ENCODE results near the gene ADK. TPM values are rescaled to one million over a fixed set of nuclear protein-coding genes. Genes with fewer than 3 reads are reported as not detected.

ADK gene
- total and polyA plus RNA-seq, 2 donors (not counting 3 experiments of a cell fraction or from before 2014, with no cell fraction given), result 11.7 to 46.5 TPM

DNA sequence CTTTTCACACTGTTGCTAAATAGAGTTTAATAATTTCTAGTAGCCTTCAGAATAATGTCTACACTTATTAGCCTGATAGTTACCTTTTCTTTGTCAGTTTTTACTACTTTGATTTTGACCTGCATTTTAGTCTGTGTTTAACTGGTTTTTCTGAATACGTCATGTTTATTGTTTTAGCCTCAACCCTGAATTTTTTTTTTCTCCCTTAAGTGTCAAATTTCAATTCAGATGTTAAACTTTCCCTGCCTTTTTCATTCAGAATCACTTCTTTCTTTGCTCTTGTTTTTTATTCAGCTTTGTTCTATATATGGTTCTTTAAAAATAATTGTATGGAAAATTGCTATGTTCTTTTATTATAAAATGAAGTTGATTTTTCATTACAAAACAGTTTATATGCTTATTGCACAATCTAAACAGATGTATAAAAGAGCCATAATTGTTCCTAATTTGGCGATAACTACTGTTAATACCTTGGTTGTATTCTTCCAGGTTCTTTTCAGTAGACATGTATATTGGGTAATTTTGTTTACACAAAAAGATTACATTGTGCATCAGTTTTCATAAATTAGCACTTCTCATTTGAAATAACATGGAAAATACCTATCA, 159.7 kb downstream of the ADK start:
- Histone ChIP-seq H3K9me3 (replicated peaks; ENCODE audit: control insufficient read depth, insufficient read depth, low read length) (no peaks in the 10 kb centered on the region), H3K4me3 (replicated peaks in 1 of 3; ENCODE audit: insufficient read depth in 1 of 3, low read depth in 1 of 3, low read length in 3 of 3) (no peak overlapping the region), H3K9ac (replicated peaks; ENCODE audit: extremely low read depth, insufficient read depth, low read length) (no peak overlapping the region), H3K27me3 (ENCODE audit: control insufficient read depth in 2 of 2, insufficient read depth in 2 of 2, low read length in 2 of 2) (no peaks in the 10 kb centered on the region), H4K20me1 (replicated peaks; ENCODE audit: control insufficient read depth, extremely low read depth, insufficient read depth, low read length) (no peaks in the 10 kb centered on the region), H3K36me3 (ENCODE audit: control insufficient read depth in 2 of 2, extremely low read depth in 1 of 2, insufficient read depth in 2 of 2, low read length in 2 of 2) (no peaks in the 10 kb centered on the region), H3K9me1 (replicated peaks; ENCODE audit: control insufficient read depth, extremely low read depth, insufficient read depth, low read length) (no peaks in the 10 kb centered on the region), H3K79me2 (ENCODE audit: control insufficient read depth, insufficient read depth, low read length) (peaks cover 29% of the 10 kb centered on the region), H3K27ac (ENCODE audit: insufficient read depth, low read depth, low read length) (no peak overlapping the region), H2AFZ (ENCODE audit: low read depth, low read length) (no peak overlapping the region), H3K4me2 (ENCODE audit: insufficient read depth, low read length) (no peak overlapping the region), H3K4me1 (ENCODE audit: control insufficient read depth, extremely low read depth, insufficient read depth, low read length) (no peaks in the 10 kb centered on the region)
- BruUV-seq (replicated peaks), result no TSS peak
- dilution Hi-C loops (cut with MboI; ENCODE audit: extremely low pct_ligation_motif_present, low sequenced_read_pairs), result no loop called here
- intact Hi-C loops (cut with micrococcal nuclease), result no loop called here
- ChIA-PET CTCF (interaction anchor here (1.0 kb wide), 1 partner anchor 9 kb away, joined by 3 read pairs; no protein-coding TSS in a partner anchor), POLR2A (no interaction called here)
- DNase-seq (ENCODE audit: low read depth, low spot score), result no peak
- no peak for FAIRE-seq
- no peak for TF ChIP-seq FOS (IDR thresholded peaks at IDR 0.05; ENCODE audit: borderline replicate concordance, insufficient read depth, low read length)
- no peak for TF ChIP-seq MYC (IDR thresholded peaks at IDR 0.05; ENCODE audit: low read depth, low read length)
- TF ChIP-seq JUN (IDR thresholded peaks at IDR 0.05; ENCODE audit: borderline replicate concordance, insufficient read depth, insufficient read length, low read depth), result no peak
- TF ChIP-seq POLR2A (IDR thresholded peaks at IDR 0.05; ENCODE audit: low read depth, low read length), result no peak
- TF ChIP-seq, protein P1, sequence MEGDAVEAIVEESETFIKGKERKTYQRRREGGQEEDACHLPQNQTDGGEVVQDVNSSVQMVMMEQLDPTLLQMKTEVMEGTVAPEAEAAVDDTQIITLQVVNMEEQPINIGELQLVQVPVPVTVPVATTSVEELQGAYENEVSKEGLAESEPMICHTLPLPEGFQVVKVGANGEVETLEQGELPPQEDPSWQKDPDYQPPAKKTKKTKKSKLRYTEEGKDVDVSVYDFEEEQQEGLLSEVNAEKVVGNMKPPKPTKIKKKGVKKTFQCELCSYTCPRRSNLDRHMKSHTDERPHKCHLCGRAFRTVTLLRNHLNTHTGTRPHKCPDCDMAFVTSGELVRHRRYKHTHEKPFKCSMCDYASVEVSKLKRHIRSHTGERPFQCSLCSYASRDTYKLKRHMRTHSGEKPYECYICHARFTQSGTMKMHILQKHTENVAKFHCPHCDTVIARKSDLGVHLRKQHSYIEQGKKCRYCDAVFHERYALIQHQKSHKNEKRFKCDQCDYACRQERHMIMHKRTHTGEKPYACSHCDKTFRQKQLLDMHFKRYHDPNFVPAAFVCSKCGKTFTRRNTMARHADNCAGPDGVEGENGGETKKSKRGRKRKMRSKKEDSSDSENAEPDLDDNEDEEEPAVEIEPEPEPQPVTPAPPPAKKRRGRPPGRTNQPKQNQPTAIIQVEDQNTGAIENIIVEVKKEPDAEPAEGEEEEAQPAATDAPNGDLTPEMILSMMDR (IDR thresholded peaks at IDR 0.05; ENCODE audit: extremely low read depth in 1 of 2, insufficient read depth in 1 of 2, low read depth in 1 of 2, low read length in 2 of 2), result no peak
- TF ChIP-seq GATA2 (IDR thresholded peaks at IDR 0.05; ENCODE audit: insufficient read depth, insufficient read length, low read depth, low read length), result no peak
- TF ChIP-seq MAX (IDR thresholded peaks at IDR 0.05; ENCODE audit: insufficient read depth, insufficient read length), result no peak
- TF ChIP-seq POLR2AphosphoS5 (IDR thresholded peaks at IDR 0.05; ENCODE audit: insufficient read depth, low read depth, low read length), result no peak
- TF ChIP-seq EZH2 (IDR thresholded peaks at IDR 0.05; ENCODE audit: borderline replicate concordance, low read depth, low read length, severe bottlenecking), result no peak

Measured in endothelial cell of umbilical vein (primary cell).